ENCODE measurements around the gene CTNNA1. TPM values are rescaled to one million over a fixed set of nuclear protein-coding genes. Genes with fewer than 3 reads are reported as not detected.

The CTNNA1 gene
- polyA plus RNA-seq, 1 donor (not counting 4 experiments of a cell fraction or from before 2014, with no cell fraction given): 119 TPM

DNA sequence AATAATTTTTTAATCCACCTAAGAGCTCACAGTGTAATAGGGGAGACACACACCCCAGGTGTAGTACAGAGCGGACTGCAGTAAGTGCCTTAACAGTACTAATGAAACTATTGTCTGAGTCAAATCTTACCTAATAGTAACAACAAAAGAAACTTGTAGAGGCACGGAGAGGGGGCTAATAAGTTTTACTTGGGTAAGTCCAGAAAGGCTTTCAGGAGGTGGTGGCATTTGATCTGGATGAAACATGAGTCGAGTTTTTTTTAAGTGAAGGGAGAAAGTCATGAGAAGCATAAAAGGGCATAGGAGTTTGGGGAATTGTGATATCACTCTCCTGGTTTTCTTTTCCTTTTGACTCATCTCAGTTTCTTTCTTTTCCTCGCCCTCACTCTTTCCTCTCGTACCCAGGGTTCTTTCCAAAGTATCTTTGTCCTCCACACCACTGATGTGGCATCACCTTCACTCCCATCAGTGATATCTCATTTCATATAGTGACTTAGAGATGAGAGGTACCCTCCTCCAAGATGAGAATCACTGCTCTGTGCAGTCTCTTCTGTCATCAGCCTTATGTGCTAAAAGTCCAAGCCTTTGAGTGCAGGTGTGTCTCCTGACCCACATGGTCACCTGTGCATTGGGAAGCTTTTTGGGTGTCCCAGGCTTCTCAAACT lies 2.0 kb downstream of the CTNNA1 start:
- no peaks in the 10 kb centered on the region for H3K9me3 ChIP-seq (ENCODE audit: control insufficient read depth, low read depth, low read length)
- dilution Hi-C loops (cut with MboI; ENCODE audit: extremely low pct_ligation_motif_present, low sequenced_read_pairs): no loop called here
- FAIRE-seq (no peak), DNase-seq (ENCODE audit: low read depth, low spot score) (no peak)
- H3K79me2 ChIP-seq (ENCODE audit: control insufficient read depth, insufficient read depth, low read length): peaks cover 63% of the 10 kb centered on the region
- peaks cover 13 to 32% of the 10 kb centered on the region in 2 experiments for H3K36me3 ChIP-seq (ENCODE audit: control insufficient read depth in 2 of 2, extremely low read depth in 1 of 2, insufficient read depth in 2 of 2, low read length in 2 of 2)
- no peak overlapping the region for H2AFZ ChIP-seq (ENCODE audit: control insufficient read depth, low read length)
- peaks cover 25% of the 10 kb centered on the region for H4K20me1 ChIP-seq (ENCODE audit: control insufficient read depth, extremely low read depth, insufficient read depth, low read length)
- peak overlapping the region; percentile 4 for H3K27ac ChIP-seq (ENCODE audit: control insufficient read depth, insufficient read depth, low read length)
- no peak for TF ChIP-seq CTCF (optimal IDR thresholded peaks at IDR 0.05 in 1 of 3, IDR thresholded peaks at IDR 0.05 in 1 of 3, conservative IDR thresholded peaks at IDR 0.05 in 1 of 3; ENCODE audit: extremely low read depth in 1 of 3, insufficient read depth in 2 of 3, low read length in 3 of 3)
- TF ChIP-seq EZH2 (IDR thresholded peaks at IDR 0.05; ENCODE audit: low read length): no peak
- peak overlapping the region; percentile 64 for H3K4me2 ChIP-seq (ENCODE audit: control insufficient read depth, extremely low read depth, insufficient read depth, low read depth, low read length)
- peaks cover 4% of the 10 kb centered on the region for H3K9me1 ChIP-seq (ENCODE audit: control insufficient read depth, extremely low read depth, insufficient read depth, low read length)
- H3K4me1 ChIP-seq (ENCODE audit: control insufficient read depth, extremely low read depth, insufficient read depth, low read length): peaks cover 20% of the 10 kb centered on the region
- H3K4me3 ChIP-seq (ENCODE audit: control insufficient read depth in 2 of 3, extremely low read depth in 1 of 3, insufficient read depth in 2 of 3, low read depth in 1 of 3, low read length in 3 of 3): peak overlapping the region; percentile 56 to 94 (median 91)
- peak overlapping the region; percentile 95 for H3K9ac ChIP-seq (ENCODE audit: control insufficient read depth, extremely low read depth, insufficient read depth, low read length)
- H3K27me3 ChIP-seq (ENCODE audit: control insufficient read depth, extremely low read depth, insufficient read depth, low read length): no peaks in the 10 kb centered on the region

GRCh38 chr5:138757061-138757776 lies 4.0 kb downstream of the CTNNA1 start:
- dilution Hi-C loops (cut with MboI; ENCODE audit: extremely low pct_ligation_motif_present, low sequenced_read_pairs): no loop called here
- FAIRE-seq (no peak), DNase-seq (ENCODE audit: low read depth, low spot score) (no peak)
- Histone ChIP-seq H3K27me3 (ENCODE audit: control insufficient read depth, extremely low read depth, insufficient read depth, low read length) (no peaks in the 10 kb centered on the region), H3K36me3 (ENCODE audit: control insufficient read depth in 2 of 2, extremely low read depth in 1 of 2, insufficient read depth in 2 of 2, low read length in 2 of 2) (peaks cover 16 to 35% of the 10 kb centered on the region in 2 experiments), H3K4me3 (ENCODE audit: control insufficient read depth in 2 of 3, extremely low read depth in 1 of 3, insufficient read depth in 2 of 3, low read depth in 1 of 3, low read length in 3 of 3) (no peak overlapping the region), H4K20me1 (ENCODE audit: control insufficient read depth, extremely low read depth, insufficient read depth, low read length) (peaks cover 32% of the 10 kb centered on the region), H3K27ac (ENCODE audit: control insufficient read depth, insufficient read depth, low read length) (no peak overlapping the region), H3K9ac (ENCODE audit: control insufficient read depth, extremely low read depth, insufficient read depth, low read length) (no peak overlapping the region), H3K79me2 (ENCODE audit: control insufficient read depth, insufficient read depth, low read length) (peaks cover 83% of the 10 kb centered on the region), H3K9me1 (ENCODE audit: control insufficient read depth, extremely low read depth, insufficient read depth, low read length) (peaks cover 4% of the 10 kb centered on the region), H3K9me3 (ENCODE audit: control insufficient read depth, low read depth, low read length) (no peaks in the 10 kb centered on the region), H3K4me1 (ENCODE audit: control insufficient read depth, extremely low read depth, insufficient read depth, low read length) (peaks cover 25% of the 10 kb centered on the region), H3K4me2 (ENCODE audit: control insufficient read depth, extremely low read depth, insufficient read depth, low read depth, low read length) (no peak overlapping the region), H2AFZ (ENCODE audit: control insufficient read depth, low read length) (no peak overlapping the region)
- TF ChIP-seq CTCF (optimal IDR thresholded peaks at IDR 0.05 in 1 of 3, IDR thresholded peaks at IDR 0.05 in 1 of 3, conservative IDR thresholded peaks at IDR 0.05 in 1 of 3; ENCODE audit: extremely low read depth in 1 of 3, insufficient read depth in 2 of 3, low read length in 3 of 3) (no peak), EZH2 (IDR thresholded peaks at IDR 0.05; ENCODE audit: low read length) (no peak)

All from keratinocyte (primary cell).